Small intestine (tissue), 7 donors: ENCODE data around the gene ANO10. TPM values are rescaled to one million over a fixed set of nuclear protein-coding genes. Genes with fewer than 3 reads are reported as not detected.

Source experiments
- DNase-seq, 2 donors: peaks; one replicate each; pipeline versions ENCODE4 v3.0.0 to v3.0.0-alpha.2; 2013
- FAIRE-seq: peaks from 2 replicates; lab custom pipeline; 2012; peaks lifted over from hg19 to GRCh38; lab: Jason Lieb, UNC
- H3K27ac ChIP-seq, 3 donors: one replicate each; pipeline ENCODE4 v1.5.1; 2013; ENCODE audit warnings: low read length in 2 of 3, mild to moderate bottlenecking in 2 of 3, control low read depth in 1 of 3, inconsistent platforms in 1 of 3, low read depth in 1 of 3, moderate library complexity in 1 of 3
- H3K27me3 ChIP-seq, 3 donors: one replicate each; pipeline ENCODE4 v1.6.1; 2013; ENCODE audit warnings: low read length in 3 of 3, inconsistent platforms in 1 of 3; ENCODE audit not compliant: control insufficient read depth in 3 of 3, insufficient read depth in 3 of 3
- H3K36me3 ChIP-seq, 3 donors: one replicate each; pipeline ENCODE4 v1.6.1; 2013; ENCODE audit warnings: low read length in 3 of 3, inconsistent platforms in 1 of 3, low read depth in 1 of 3, mild to moderate bottlenecking in 1 of 3, moderate library complexity in 1 of 3; ENCODE audit not compliant: control insufficient read depth in 3 of 3, insufficient read depth in 2 of 3
- H3K4me1 ChIP-seq, 3 donors: one replicate each; pipeline ENCODE4 v1.6.1; 2013; ENCODE audit warnings: low read length in 2 of 3, inconsistent platforms in 1 of 3, low read depth in 1 of 3, mild to moderate bottlenecking in 1 of 3, moderate library complexity in 1 of 3; ENCODE audit not compliant: control insufficient read depth in 3 of 3, insufficient read depth in 2 of 3
- H3K4me3 ChIP-seq, 3 donors: one replicate each; pipeline ENCODE4 v1.5.1; 2013; ENCODE audit warnings: low read length in 3 of 3, control low read depth in 1 of 3, inconsistent platforms in 1 of 3, low read depth in 1 of 3, mild to moderate bottlenecking in 1 of 3, moderate library complexity in 1 of 3
- H3K9me3 ChIP-seq, 2 donors: one replicate each; pipeline ENCODE4 v1.6.1; 2013; ENCODE audit warnings: low read depth in 1 of 2, low read length in 1 of 2; ENCODE audit not compliant: control insufficient read depth in 2 of 2, insufficient read depth in 1 of 2
- WGBS, 3 donors: extraction: QIAGEN DNeasy Blood & Tissue Kit; methylation state at CpG; one replicate each; pipeline ENCODE4 v1.1.7; 2013; 5-methylcytosine and 5-hydroxymethylcytosine counted together
- polyA plus RNA-seq, 4 donors: library from polyadenylated mRNA; stranded (reverse) in 3 of 4; unstranded in 1 of 4; fragments of 200-250 nt in 3 of 4; fragments of 120-200 nt in 1 of 4; gene quantifications; one replicate each; pipeline versions ENCODE4 v1.2.1 to v1.2.3, GENCODE V29; 2013
- donor health status: healthy with polysubstance abuse.
- donor health status: control.
- donor health status: control.
- donor health status: Bipolar disorder and iron deficiency.
- donor health status: healthy.

Gene ANO10
- polyA plus RNA-seq, 4 donors = 21.7 to 45.6 (median 30.1) TPM

DNA sequence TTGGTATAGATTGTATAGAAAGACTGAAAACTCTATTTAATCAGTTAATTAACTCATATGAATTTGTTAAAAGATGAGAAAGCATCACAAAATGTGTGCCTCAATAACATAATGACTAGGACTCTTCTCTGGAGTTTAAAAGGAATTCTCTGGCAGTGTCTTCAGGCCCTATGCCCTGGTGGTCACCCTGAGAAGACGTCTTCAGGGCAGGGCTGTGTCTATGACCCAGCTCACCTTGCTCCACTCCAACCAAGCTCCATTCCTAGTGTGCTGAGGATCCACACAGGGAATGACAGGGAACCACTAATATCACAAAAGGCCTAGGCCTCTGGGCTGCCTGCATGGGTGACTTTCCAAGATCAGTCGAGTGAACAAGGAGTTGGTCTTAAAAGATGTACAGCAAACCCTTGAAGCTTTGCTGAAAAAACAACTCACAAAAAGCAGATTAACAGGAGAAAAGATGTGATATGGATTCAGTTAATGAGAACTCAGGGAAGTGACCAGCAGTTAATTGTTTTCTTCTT is 178.9 kb downstream of the ANO10 start:
- DNase-seq (no peak), FAIRE-seq (no peak)
- 94 to 98% (median 97%) methylated on average over 2 of the region's 2 CpGs for WGBS, 3 donors

DNA sequence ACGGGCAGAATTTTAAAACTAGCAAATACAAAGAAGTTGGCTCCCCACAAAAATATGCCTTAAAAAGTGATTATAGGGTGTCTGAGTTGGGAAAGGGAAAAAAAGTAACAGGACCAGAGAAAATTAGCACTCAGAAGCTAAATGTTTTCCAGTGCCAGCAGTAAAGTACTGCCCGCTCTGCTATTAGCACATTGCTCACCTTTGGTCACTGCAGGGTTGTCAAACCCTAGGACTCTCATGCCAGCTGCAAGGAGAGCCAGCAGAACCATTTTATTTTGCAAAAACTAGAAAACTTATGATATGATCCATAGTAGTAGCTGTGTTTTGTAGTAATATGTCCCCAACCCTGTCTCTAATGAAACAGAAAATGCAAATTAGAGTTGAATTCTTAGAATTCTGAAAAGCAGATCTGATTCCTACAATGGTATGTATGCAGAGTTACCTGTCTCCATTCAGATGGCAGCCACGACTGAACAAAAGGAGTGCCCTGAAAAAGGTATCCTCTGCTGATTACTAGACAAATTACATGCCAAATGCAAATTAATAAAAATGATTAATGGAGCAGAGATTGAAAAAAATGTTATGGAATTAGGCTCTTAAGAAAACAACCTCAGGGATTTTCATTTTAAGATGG is 185.2 kb downstream of the ANO10 start:
- Histone ChIP-seq H3K36me3 (peaks cover 0 to 5% (median 1%) of the 10 kb centered on the region in 3 donors), H3K4me1 (no peaks in the 10 kb centered on the region), H3K27me3 (no peaks in the 10 kb centered on the region), H3K4me3 (no peak overlapping the region), H3K9me3 (peaks cover 0 to 9% of the 10 kb centered on the region in 2 donors), H3K27ac (no peak overlapping the region)
- WGBS, 3 donors = 88 to 92% (median 92%) methylated on average over 3 of the region's 3 CpGs
- DNase-seq = no peak
- FAIRE-seq = no peak

More for the DNA sequence above, 178.9 kb downstream of the ANO10 start:
- Histone ChIP-seq H3K4me3 (no peak overlapping the region), H3K27ac (no peak overlapping the region), H3K4me1 (no peaks in the 10 kb centered on the region), H3K36me3 (no peaks in the 10 kb centered on the region), H3K27me3 (no peaks in the 10 kb centered on the region), H3K9me3 (peaks cover 0 to 5% of the 10 kb centered on the region in 2 donors)

- no peaks in the 10 kb centered on the region for H3K27me3 ChIP-seq
- FAIRE-seq (no peak), DNase-seq (no peak)
- H3K4me1 ChIP-seq = no peaks in the 10 kb centered on the region
- H3K9me3 ChIP-seq = peaks cover 0 to 9% of the 10 kb centered on the region in 2 donors
- H3K36me3 ChIP-seq = peaks cover 0 to 11% (median 3%) of the 10 kb centered on the region in 3 donors
- no peak overlapping the region for H3K4me3 ChIP-seq
- no peak overlapping the region for H3K27ac ChIP-seq
These were observed 186.1 kb downstream of the ANO10 start for GRCh38 chr3:43435706-43436105.

DNA sequence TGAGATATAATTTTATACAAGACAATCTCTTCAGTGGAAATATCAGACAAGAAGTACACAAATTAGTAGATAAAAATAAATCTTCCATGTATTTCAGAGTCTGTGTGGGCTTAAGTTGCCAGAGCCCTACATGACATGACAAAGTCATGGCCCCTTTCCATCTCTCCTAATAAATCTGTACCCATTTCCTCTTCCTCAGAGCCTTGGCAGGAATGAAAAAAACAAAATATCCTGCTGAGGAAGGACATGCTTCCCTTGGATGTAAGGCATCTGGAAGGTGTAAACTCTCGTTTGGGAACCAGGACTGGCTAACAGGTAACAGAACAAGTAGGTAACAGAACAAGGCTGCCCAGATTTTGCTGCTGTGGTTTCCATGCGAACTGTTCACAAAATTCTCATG is 187.4 kb downstream of the ANO10 start:
- H3K27ac ChIP-seq = no peak overlapping the region
- 83 to 95% (median 90%) methylated on average over 2 of the region's 2 CpGs for WGBS, 3 donors
- no peaks in the 10 kb centered on the region for H3K4me1 ChIP-seq
- peaks cover 0 to 9% of the 10 kb centered on the region in 2 donors for H3K9me3 ChIP-seq
- H3K4me3 ChIP-seq = no peak overlapping the region
- FAIRE-seq (no peak), DNase-seq (no peak)
- H3K27me3 ChIP-seq = no peaks in the 10 kb centered on the region
- H3K36me3 ChIP-seq = peaks cover 0 to 11% (median 3%) of the 10 kb centered on the region in 3 donors

GRCh38 chr3:43432462-43432861 is 189.3 kb downstream of the ANO10 start:
- 95 to 99% (median 95%) methylated on average over 2 of the region's 2 CpGs for WGBS, 3 donors
- H3K27me3 ChIP-seq = no peaks in the 10 kb centered on the region
- DNase-seq (no peak), FAIRE-seq (no peak)
- no peak overlapping the region for H3K4me3 ChIP-seq
- H3K9me3 ChIP-seq = peaks cover 0 to 2% of the 10 kb centered on the region in 2 donors
- peaks cover 0 to 13% (median 3%) of the 10 kb centered on the region in 3 donors for H3K36me3 ChIP-seq
- no peaks in the 10 kb centered on the region for H3K4me1 ChIP-seq
- no peak overlapping the region for H3K27ac ChIP-seq

- Histone ChIP-seq H3K4me3 (no peak overlapping the region), H3K4me1 (no peaks in the 10 kb centered on the region), H3K9me3 (peaks cover 0 to 15% of the 10 kb centered on the region in 2 donors), H3K36me3 (peaks cover 0 to 6% (median 2%) of the 10 kb centered on the region in 3 donors), H3K27ac (no peak overlapping the region), H3K27me3 (no peaks in the 10 kb centered on the region)
- DNase-seq (no peak), FAIRE-seq (no peak)
- 80 to 100% (median 81%) methylated on average over 1 of the region's 1 CpG for WGBS, 3 donors
These were observed 195.4 kb downstream of the ANO10 start for GRCh38 chr3:43426388-43426787.

DNA sequence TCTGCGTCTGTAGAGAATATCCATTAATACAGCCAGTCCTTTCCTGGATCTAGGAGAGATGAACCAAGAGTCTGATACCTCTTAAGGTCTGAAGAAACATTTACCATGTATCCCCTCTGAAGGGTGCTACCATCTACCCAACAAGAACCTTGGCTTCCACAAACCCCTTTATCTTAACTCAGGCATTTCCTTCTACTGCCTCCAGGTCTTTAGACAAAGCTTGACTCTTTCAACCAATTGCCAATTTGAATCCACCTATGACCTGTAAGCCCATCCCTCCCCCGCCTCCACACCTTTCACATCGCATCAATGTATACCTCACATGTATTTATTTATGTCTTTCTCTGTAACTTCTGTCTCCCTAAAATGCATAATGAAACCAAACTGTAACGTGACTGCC is 196.0 kb downstream of the ANO10 start:
- Histone ChIP-seq H3K4me1 (no peaks in the 10 kb centered on the region), H3K9me3 (peaks cover 0 to 15% of the 10 kb centered on the region in 2 donors), H3K36me3 (peaks cover 0 to 2% (median 2%) of the 10 kb centered on the region in 3 donors), H3K4me3 (no peak overlapping the region), H3K27ac (no peak overlapping the region), H3K27me3 (no peaks in the 10 kb centered on the region)
- DNase-seq (no peak), FAIRE-seq (no peak)
- WGBS, 3 donors = 90 to 96% (median 95%) methylated on average over 4 of the region's 4 CpGs

GRCh38 chr3:43423639-43424038 is 198.2 kb downstream of the ANO10 start:
- no peak for FAIRE-seq

More at GRCh38 chr3:43423639-43424038, 198.2 kb downstream of the ANO10 start:
- no peak for DNase-seq
- Histone ChIP-seq H3K27ac (no peak overlapping the region), H3K9me3 (peaks cover 0 to 15% of the 10 kb centered on the region in 2 donors), H3K36me3 (peaks cover 0 to 2% (median 0%) of the 10 kb centered on the region in 3 donors), H3K4me3 (no peak overlapping the region), H3K4me1 (no peaks in the 10 kb centered on the region), H3K27me3 (no peaks in the 10 kb centered on the region)
- WGBS, 3 donors = 59 to 63% (median 63%) methylated on average over 3 of the region's 3 CpGs
